NCI-H510A treated with DMSO at 0.1 percent for 48 hours (cell line): ENCODE results near the gene TRIM49C.
A peak's percentile ranks its signal among the peaks of the same experiment; 100 is the strongest.
"Not testable (repeated sequence)": the region's sequence is repeated elsewhere in the genome, so short reads cannot be mapped to it uniquely, and the experiment has no call there.

Experiments
- DNase-seq: peaks from one replicate; lab custom pipeline; 2025; lab: John Stamatoyannopoulos, UW

The TRIM49C gene, protein sequence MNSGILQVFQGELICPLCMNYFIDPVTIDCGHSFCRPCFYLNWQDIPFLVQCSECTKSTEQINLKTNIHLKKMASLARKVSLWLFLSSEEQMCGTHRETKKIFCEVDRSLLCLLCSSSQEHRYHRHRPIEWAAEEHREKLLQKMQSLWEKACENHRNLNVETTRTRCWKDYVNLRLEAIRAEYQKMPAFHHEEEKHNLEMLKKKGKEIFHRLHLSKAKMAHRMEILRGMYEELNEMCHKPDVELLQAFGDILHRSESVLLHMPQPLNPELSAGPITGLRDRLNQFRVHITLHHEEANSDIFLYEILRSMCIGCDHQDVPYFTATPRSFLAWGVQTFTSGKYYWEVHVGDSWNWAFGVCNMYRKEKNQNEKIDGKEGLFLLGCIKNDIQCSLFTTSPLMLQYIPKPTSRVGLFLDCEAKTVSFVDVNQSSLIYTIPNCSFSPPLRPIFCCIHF

DNA sequence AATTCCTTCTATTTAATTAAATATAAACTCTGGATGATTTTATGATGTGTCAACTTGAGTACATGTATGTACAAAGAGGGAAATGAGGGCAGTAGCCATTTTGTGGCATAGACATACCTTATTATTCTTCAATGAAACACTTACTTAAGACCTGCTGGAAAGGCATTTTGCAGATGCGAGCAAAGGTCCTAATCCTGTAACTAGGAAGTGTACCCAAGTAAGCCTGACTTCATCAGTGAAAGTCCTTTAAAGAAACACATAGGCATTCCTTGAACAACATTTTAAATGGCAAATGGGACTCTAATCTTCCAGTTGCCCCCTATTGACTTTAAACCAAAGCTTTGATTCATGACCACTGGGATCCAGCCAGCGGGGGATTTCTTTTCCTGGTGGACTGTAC is at the start of gene TRIM49C:
Gene TRIM49C, plus strand, starts transcription at position 301 of the 400 bp plus-strand sequence. CDS start 4,106 bp downstream, outside the sequence.
- not testable (repeated sequence) for DNase-seq

DNA sequence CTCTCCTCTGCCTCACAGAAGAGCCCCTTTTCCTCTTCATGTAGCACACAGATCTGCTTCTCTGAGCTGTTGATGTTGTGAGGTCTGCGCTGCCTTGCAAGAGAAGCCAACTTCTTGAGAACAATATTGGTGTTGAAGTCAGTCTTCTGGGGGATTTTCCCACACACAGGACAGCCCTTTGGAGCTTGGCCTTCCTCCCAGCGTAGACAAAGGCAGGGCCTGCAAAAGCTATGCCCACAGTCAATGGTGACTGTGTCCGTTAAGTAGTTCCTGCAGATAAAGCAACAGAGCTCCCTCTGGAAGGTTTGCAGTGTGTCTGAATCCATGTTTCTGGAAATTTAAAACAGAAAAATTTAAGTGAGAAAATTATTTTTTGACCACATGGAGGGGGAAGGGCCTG is 6.7 kb upstream of the TRIM49C start:
- not testable (repeated sequence) for DNase-seq

DNA sequence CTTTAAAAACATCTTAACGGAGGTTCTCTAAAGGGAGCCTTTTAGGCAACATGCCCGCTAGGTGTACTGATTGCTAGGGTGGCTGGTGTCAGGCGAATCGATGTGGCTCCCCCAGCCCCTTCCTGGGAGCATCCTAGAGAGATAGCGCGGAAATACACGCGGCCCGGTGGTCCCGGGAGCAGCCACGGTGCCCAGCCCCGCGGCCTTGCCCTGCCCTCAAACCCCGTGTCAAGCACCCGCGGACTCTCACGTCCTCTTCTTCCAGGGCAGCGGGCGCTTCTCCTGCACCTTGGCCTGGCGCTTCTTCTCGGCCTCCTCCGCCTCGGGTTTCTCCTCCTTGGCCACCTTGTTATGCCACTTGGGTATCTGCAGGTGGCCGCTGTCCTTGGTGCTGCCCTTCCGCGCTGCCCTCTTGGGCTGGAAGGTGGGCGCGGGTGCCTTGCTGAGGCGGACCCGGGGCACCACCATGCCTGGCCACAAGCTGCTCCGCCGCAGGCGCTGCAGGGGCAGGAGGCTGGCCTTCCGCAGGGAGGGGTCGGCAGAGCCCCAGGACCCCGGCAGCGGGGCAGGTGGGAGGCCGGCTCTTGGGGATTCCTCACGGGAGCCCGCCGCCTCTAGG is 20.8 kb downstream of the TRIM49C start:
- DNase-seq, result not testable (repeated sequence)

- DNase-seq, result peak; percentile 1
These were observed 21.4 kb downstream of the TRIM49C start for GRCh38 chr11:90052311-90052710.

DNA sequence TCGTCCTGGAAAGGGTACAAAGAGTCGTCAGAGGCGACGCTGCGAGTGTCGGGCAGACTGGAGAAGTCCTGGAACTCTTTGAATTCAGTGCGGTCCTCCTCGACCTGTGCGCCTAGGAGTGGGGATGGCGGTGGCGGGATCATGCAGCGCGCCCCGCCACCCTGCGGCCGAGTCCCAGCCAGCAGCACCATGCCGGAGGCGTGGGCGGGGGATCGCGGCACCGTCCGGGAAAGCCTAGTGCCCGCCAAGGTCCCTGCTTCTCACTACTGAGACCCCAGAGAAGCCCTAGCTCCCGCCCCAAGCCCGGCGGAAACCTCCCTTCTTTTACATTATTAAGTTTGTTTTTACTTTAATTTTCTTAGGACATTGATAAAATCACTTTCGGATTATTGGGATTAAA is 22.6 kb downstream of the TRIM49C start:
- DNase-seq, result not testable (repeated sequence)

DNA sequence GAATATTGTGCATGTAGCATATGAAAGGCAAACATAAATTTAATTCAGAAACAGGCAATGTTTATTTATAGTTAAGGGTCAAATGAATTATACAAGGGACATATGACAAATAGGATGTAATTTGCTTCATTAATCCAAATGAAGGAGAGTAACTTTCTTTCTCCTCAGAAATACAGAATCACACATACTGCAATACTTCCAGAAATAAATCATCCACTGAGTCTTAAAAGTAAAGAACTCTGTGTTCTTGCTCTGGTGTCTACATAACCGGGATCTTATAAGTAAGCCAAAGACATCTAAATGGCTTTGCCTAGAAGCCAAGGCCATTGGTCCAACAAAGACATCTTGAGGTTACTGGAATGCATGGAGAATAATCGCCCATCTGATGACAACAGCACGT is 54.7 kb downstream of the TRIM49C start, which contains the start of gene UBTFL1:
Gene UBTFL1, plus strand, starts transcription at position 301 of the 400 bp plus-strand sequence. Its CDS starts 0 bp downstream, at position 301.
- DNase-seq, result not testable (repeated sequence)

- DNase-seq, result not testable (repeated sequence)
These were observed 57.8 kb downstream of the TRIM49C start for GRCh38 chr11:90088731-90089130.
